ENCODE results near the gene SLIT3.

GRCh38 chr5:169344629-169345028, 43.7 kb upstream of the SLIT3 start:
- TF ChIP-seq CTCF (IDR thresholded peaks at IDR 0.05; ENCODE audit: extremely low read depth in 1 of 2, insufficient read depth in 1 of 2, low read depth in 1 of 2, low read length in 2 of 2) = no peak
- no peak for TF ChIP-seq MAX (IDR thresholded peaks at IDR 0.05; ENCODE audit: insufficient read depth, insufficient read length)
- TF ChIP-seq POLR2A (IDR thresholded peaks at IDR 0.05; ENCODE audit: low read depth, low read length) = no peak
- no peak for TF ChIP-seq MYC (IDR thresholded peaks at IDR 0.05; ENCODE audit: low read depth, low read length)
- no peak for TF ChIP-seq EZH2 (IDR thresholded peaks at IDR 0.05; ENCODE audit: borderline replicate concordance, low read depth, low read length, severe bottlenecking)
- TF ChIP-seq POLR2AphosphoS5 (IDR thresholded peaks at IDR 0.05; ENCODE audit: insufficient read depth, low read depth, low read length) = no peak
- no peak for TF ChIP-seq JUN (IDR thresholded peaks at IDR 0.05; ENCODE audit: borderline replicate concordance, insufficient read depth, insufficient read length, low read depth)
- no peak for TF ChIP-seq GATA2 (IDR thresholded peaks at IDR 0.05; ENCODE audit: insufficient read depth, insufficient read length, low read depth, low read length)
